NCI-H2081 treated with DMSO at 0.1 percent for 48 hours (cell line): Measurements from ENCODE around the gene TRIO.

Source experiments
- DNase-seq: peaks from one replicate; lab custom pipeline; 2025; lab: John Stamatoyannopoulos, UW

Gene TRIO

GRCh38 chr5:14147210-14147609, 4.1 kb downstream of the TRIO start:
- peak; percentile 78 for DNase-seq

DNA sequence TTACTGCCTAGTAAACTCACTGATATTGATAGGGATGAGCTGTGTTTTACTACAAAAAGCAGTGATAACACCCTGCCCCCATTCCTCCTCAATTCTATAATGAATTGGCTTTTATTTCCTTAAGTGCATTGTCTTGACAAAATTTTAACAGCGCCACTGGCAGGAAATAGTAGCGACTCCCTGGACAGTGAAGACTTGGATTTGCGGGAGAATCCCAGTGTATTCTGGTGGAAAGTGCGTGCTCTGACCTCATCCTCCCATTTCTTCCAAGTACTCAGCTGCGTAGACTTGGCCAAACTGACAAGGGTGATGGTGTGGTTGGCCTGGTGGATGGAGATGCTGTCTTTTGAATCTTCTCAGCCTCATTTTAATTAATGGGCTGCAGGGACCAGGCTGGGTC, 5.3 kb downstream of the TRIO start:
- DNase-seq: no peak

GRCh38 chr5:14148890-14149671, 5.9 kb downstream of the TRIO start:
- no peak for DNase-seq

DNA sequence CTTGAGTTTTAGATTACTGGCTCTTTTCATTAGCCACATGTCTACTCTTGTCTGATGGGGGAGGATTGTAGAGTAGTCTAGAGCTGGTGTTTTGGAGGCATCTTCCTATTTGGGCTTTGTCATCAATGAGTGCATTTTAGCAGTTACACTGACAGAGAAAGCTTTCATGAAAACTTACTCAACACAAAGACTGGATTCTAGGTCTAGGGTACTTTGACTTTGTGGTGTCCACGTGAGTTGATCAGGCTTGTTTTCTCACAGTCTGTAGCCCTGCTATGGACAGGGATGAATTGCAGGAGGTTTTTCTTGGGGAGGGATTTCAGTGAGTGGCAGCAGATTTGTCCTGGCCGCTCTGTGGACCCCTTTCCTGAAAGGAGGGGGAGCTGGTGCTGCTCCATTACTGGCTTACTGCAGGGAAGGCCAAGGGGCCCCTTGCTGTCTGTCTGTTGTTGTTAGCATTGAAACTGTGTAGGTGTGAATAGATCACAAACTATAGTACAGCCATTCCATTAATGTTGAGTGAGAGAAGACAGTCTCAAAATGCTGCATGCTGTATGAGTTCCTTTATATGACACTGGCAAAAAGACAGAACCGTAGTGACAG, 6.6 kb downstream of the TRIO start:
- DNase-seq: no peak

DNA sequence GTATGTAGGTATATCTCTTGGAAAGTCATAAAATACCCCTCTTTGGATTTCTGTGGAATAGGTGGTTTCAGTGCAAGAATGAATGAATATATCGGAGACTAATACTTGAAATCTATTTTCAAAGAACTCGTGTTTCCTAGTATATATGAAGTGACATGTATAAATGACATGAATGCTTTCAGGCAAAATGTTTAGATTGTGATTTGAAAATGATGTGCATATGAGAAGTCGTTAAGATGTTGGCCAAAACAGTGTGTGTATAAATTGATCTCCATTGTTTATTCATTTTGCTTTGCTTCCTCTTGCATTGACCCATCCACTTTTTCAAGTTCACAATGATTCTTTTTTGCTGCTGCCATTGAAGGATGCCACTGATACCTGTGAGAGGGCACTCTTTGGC, 8.3 kb downstream of the TRIO start:
- no peak for DNase-seq

DNA sequence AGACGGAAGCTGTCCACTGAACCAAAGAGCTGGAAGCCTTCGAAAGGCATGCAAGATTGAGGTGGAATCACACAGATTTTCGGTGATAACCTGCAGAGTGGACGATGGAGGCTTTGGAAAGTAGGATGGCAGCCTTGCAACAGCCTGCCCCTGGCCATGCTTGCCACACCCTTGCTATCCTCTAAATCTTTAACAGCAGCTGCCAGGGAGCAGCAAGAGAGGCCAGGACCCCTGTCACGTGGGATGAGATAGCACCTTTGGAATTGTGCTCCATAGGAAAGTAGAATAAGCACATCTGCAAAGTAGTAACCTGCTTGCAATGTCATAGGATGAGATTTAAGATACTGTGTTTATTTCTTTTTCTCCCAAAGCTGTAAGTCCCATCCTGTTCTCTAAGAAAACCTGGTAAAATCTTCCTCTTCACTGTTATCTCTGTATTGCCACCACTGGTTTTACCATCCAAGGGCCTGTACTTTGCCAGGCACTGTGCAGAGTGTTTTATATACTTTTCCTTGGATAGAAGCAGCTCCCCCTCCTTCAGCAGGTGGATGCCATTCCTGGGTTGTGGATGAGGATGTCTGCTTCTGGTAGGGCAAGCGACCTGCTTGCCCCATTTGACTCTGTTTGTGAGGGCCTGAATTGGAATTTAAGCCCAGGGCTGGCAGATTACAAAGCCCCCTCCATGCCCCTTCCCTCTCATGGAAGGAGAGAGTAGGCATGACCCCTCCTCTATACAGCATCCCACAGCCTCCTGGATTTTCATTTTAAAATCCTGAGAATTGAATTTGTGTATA, 10.1 kb downstream of the TRIO start:
- no peak for DNase-seq

- DNase-seq: no peak
Measured at GRCh38 chr5:14153932-14154731, 11.0 kb downstream of the TRIO start.

- DNase-seq: no peak
Measured at GRCh38 chr5:14155075-14155474, 11.9 kb downstream of the TRIO start.

- no peak for DNase-seq
Measured at GRCh38 chr5:14155739-14156138, 12.6 kb downstream of the TRIO start.

DNA sequence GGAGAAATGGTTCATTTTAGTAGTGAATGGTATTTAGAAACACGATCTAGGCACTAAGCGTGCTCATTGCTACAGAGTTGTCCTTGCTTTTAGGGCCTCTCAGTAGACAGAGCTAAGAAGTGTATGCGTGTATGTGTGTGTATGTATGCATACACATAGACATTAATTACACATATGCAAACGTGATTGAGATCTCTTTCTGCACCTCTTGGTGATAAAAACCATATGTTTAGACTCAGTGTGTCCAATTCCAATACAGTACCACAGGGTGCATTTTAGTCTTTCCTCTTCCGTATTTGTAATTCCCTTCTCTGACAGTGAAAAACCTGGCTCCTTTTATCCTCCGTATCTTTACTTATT, 13.1 kb downstream of the TRIO start:
- no peak for DNase-seq

DNA sequence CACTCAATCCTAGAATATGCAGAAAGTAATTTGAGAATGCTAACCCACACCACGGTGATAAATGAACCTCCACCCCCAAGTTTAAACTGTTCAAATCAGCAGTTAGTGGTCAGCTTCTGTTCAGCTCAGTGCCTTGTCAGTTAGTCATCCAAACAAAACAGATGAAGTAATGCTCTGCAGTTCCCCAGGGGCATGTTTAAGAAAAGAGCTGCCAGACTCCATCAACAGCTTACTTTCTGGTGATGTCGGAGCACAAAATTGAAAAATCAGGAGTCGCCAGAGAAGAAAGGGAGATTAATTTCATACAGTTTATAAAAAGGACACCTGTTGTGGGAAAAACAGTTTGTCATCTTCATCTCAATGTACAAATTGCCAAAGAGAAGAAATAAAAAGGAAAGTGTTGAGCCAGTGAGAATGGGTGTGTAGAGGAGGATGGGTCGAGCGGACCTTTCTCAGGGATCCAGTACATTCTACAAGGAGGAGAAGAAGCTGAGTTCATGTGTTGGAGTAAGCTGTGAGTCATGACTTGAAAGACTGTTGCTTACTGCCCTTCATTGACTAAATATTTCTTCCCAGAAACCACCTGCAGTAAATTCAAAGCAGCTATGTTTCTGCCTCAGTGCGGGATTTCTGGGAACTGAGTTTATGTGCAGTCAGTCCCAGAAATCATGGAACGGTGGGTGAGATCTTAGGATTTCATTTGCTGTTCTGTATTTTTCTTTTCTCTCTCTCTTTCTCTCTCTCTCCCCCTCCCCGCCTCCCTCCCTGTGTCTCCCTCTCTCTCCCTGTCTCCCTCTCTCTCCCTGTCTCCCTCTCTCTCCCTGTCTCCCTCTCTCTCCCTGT, 13.7 kb downstream of the TRIO start:
- DNase-seq: peak; percentile 24

DNA sequence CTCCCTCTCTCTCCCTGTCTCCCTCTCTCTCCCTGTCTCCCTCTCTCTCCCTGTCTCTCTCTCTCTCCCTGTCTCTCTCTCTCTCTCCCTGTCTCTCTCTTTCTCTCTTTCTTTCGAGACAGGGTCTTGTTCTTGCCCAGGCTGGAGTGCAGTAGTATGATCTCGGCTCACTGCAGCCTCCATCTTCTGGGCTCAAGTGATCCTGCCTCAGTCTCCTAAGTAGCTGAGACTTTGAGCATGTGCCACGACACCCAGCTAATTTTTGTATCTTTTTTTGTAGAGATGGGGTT, 14.3 kb downstream of the TRIO start:
- DNase-seq: no peak

- no peak for DNase-seq
Measured at GRCh38 chr5:14158890-14159666, 15.9 kb downstream of the TRIO start.

- no peak for DNase-seq
Measured at GRCh38 chr5:14161825-14162556, 18.8 kb downstream of the TRIO start.

- DNase-seq: no peak
Measured at GRCh38 chr5:14164164-14165163, 21.3 kb downstream of the TRIO start.

DNA sequence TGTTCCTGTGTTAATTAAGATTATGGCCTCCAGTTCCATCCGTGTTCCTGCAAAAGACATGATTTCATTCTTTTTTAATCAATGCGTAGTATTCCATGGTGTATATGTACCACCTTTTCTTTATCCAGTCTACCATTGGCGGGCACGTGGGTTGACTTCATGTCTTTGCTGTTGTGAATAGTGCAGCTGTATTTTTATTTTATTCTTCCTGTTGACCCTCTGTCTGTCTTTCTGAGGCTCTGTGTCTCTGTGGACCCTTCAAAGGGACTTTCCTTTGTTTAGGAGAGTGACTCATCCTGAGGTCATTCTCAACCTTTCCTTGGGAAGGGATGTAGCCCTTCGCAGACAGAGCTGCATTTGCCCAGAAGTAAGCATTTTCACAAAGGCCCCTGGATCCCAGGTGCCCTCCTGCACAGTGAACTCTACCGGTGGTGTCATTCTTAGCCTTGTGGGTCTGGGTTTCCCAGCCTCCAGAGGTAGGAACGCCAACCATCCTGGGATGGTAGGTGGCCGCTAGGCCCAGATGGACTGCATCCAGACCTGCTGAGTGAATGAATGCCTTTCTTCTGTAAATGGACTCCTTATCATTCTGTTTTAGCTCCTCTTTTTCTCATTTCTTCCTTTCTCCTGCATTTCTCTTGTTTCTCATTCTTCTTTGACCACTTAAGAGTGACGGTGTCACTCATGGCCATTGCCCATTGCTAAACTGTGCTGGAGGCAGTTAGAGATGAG, 22.4 kb downstream of the TRIO start:
- DNase-seq: no peak

DNA sequence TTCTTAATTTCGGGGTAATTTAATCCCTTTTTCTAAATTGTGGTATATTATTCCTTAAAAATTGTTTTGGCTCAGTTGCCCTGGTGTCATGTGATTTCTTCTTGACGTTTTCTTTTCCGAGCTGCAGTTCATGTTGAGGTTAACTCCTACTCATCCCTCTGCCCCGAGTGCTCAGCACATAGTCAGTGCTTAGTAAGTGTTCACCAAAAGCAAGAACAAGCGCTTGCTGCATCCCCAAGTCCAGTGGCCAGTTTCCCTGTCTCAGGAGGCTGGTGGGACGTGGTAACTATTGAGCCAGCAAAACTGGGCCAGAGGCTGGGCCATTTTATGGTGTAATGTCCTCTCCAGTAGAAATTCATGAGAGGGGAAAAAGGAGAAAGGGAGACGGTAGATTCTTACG, 23.3 kb downstream of the TRIO start:
- DNase-seq: no peak

DNA sequence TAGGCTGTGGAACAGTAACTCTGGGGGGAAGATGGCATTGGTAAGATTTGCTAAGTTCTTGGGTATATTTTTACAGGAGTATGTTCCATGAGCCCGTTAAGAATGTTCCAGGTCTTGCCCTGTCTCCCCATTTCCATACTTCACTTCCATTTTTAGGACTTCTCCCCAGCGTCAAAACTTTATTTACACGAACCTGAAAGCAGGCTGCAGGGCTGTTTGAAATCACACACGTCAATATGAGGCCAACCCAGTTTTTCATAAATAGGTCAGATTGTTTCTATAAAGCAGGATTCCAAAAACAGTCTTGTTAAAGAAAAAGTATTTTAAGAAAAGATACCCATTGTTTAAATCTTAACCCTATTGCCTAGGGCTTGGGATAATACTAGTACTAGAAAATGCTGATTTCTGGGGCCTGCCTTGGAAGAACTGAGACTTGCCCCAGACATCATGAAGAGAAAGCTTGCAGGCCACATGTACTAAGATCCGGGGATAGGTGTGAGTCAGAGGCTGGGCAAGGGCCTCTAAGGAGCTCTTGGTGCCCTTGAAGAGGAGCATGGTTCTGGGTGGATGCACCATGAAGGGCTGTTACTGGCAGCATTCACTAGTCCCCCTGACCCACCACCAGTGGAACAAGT, 24.2 kb downstream of the TRIO start:
- no peak for DNase-seq
